NAMALWA (cell line): Measurements from ENCODE around the gene RNF213.
"Not testable (repeated sequence)": the region's sequence is repeated elsewhere in the genome, so short reads cannot be mapped to it uniquely, and the experiment has no call there.

Source experiments
- DNase-seq: peaks from one replicate; pipeline ENCODE4 v3.0.0-alpha.2; 2015; ENCODE audit warnings: low spot score

The RNF213 gene

DNA sequence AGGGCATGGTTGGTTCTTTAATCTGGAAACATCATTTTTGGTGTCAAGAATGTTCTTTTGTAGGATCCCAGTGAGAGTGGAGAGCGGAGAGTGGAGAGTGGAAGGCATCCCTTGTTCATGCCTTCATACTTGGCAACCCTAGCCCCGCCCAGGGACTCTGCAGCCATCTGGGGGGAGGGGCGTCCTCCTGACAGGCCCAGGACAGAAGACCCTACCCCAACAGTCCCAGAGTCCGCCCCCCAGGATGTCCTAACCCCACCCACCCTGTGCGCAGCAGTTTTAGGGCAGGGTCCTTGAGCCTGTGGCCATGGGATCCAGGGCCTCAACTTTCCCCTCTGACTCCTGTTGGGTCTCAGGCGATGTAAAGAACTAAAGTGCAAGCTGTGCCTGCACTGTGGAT is 36.0 kb upstream of the RNF213 start:
- DNase-seq = no peak

GRCh38 chr17:80225230-80225629 is 35.4 kb upstream of the RNF213 start:
- DNase-seq = no peak

GRCh38 chr17:80227156-80227555 is 33.5 kb upstream of the RNF213 start:
- no peak for DNase-seq

GRCh38 chr17:80227666-80228065 is 33.0 kb upstream of the RNF213 start:
- DNase-seq = no peak

DNA sequence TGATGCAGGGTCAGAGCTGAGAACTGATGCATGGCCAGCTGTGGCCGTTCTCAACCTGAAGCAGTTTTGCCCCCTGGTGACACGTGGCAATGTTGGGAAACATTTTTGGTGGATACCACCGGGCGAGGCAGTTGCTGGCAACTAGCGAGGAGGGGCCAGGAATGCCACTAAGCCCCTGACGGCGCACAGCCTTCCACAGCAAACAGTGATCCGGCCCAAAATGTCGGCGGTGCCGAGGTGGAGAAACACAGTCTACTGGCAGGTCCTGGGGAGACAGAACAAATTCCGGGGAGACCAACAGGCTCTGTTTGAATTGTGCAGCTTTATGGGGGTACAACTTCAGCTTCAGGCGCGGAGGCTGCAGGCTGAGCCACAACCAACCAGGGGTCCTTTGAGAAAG is 32.2 kb upstream of the RNF213 start:
- no peak for DNase-seq

DNA sequence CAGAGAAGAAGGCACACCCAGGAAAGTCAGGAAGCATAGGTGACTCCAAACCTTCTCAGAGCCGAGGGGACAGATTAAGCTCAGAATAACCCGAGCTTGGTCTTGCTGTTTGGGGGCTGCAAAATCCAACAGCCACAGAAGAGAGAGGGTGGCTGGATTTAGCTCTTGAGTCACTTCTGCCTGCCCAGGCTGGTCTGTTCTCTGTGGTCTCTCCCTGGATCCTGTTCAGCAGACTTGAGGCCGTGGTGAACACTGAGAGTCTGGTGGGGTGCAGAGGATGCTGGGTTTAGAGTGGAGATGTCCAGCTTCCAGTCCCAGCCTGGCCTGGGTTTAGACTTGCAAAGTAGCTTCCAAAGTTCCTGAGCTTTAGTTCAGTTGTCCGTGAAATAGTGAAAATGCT is 31.6 kb upstream of the RNF213 start:
- no peak for DNase-seq

DNA sequence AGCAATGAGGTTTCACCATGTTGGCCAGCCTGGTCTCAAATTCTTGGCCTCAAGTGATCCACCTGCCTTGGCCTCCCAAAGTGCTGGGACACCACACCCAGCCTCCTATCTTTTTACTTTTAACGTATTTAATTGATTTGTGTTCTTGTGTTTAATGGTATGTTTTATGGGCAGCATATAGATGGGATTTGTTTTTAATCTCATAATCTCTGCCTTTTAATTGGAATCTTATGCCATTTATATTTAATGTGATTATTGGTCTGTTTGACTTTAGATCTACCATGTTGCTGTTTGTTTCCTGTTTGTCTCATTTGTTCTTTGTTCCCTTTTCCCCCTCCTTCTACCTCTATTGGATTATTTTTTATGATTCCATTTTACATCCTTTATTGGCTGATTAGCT is 28.2 kb upstream of the RNF213 start:
- DNase-seq = no peak

DNA sequence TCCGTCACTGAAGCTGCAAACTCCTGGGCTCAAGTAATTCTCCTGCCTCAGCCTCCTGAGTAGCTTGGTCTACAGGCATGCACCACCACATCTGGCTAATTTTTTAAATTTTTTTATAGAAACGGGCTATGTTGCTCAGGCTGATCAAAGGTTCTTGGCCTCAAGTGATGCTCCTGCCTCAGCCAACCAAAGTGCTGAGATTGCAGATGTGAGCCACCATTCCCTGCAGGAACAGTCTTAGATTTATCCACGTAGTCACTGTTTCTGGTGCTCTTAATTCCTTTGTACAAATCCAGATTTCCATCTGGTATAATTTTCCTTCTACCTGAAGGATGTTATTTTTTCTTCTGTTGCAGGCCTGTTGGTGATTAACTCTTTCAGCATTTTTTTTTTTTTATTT is 27.4 kb upstream of the RNF213 start:
- DNase-seq = no peak

- DNase-seq = no peak
Observed at GRCh38 chr17:80236911-80237310, 23.7 kb upstream of the RNF213 start.

DNA sequence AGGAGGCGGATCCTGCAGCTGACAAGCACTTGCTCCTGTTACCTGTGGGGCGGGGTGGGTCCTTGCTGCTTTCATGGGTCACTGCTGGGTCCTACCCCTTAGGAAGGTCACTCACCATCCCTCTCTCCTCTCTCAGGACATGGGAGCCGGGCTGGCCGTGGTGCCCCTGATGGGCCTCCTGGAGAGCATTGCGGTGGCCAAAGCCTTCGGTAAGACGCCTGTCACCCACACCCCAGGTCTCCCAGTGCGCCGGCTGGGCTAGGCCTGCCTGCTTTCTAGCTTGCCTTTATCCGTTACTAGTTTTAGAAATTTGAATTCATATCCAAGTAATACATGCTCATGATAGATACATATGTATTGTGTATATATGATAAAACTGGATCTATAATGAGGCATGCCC is 23.3 kb upstream of the RNF213 start:
- DNase-seq = no peak

- DNase-seq = no peak
Observed at GRCh38 chr17:80242505-80242904, 18.1 kb upstream of the RNF213 start.

DNA sequence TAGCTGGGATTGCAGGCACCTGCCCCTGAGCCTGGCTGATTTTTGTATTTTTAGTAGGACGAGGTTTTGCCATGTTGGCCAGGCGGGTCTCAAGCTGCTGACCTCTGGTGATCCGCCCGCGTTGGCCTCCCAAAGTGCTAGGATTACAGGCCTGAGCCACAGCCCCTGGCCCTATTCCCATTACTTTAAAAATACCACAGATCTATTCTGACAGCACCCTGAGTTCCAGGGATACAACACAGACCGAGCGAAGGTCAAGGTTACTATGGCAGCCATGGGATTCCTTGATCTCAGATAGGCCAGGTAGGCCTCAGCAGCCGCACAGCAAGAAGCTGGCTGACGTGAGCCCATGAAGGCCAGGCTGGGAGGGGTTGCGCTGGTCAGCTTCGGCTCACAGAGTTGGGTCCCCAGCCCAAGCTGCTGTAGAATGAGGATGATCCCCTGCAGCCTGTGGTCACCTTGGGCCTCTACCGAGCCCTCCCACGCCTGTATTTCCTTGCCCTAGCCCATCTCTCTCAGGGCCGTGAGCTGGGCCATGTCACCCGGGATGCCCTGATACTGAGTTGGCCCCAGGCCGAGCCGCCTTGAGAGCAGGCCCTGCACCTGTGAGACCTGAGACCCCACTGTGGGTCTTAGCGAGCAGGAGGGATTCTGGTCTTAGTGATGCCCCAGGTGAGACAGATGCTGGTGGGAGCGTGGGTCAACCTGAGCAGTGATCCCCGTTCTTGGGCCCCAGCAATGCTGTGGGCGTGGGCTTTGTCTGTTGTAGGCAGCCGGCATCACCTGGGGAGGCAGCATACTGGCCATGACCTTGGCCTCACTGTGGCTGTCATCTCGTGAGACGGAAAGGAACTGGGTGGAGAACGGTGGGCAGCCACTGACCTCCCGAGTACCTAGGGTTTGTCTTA is 16.9 kb upstream of the RNF213 start:
- no peak for DNase-seq

DNA sequence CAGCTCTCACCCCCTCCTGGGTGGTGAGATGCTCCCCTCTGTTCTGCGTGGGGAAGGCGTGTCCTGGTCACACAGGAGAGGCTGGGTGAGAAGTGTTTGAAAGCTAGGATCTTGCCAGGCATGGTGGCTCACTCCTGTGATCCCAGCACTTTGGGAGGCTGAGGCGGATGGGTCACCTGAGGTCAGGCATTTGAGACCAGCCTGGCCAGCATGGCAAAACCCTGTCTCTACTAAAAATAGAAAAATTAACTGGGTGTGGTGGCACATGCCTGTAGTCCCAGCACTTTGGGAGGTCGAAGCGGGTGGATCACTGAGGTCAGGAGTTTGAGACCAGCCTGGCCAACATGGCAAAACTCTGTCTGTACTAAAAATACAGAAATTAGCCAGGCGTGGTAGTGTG is 16.2 kb upstream of the RNF213 start:
- not testable (repeated sequence) for DNase-seq

GRCh38 chr17:80244871-80245509 is 15.7 kb upstream of the RNF213 start:
- DNase-seq = no peak

GRCh38 chr17:80245566-80246265 is 14.9 kb upstream of the RNF213 start:
- no peak for DNase-seq

- DNase-seq = no peak
Observed at GRCh38 chr17:80246266-80246681, 14.4 kb upstream of the RNF213 start.

DNA sequence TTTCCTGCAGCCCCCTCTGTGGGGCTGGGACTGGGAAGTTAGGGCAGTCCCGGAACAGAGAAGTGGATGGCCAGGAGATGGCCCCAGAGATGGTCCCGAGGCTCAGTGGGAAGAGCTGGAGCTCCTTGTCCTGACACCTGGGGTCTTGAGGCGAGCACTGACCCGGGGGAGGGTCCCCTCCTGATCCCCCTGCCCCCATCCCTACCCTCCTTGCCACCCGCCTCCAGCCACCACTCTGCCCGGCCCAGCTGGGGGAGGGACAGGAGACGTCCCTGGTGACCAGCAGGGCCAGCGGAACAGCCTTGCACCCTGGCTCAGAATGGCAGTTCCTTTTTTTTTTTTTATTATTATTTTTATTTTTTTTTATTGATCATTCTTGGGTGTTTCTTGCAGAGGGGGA is 13.9 kb upstream of the RNF213 start:
- no peak for DNase-seq

DNA sequence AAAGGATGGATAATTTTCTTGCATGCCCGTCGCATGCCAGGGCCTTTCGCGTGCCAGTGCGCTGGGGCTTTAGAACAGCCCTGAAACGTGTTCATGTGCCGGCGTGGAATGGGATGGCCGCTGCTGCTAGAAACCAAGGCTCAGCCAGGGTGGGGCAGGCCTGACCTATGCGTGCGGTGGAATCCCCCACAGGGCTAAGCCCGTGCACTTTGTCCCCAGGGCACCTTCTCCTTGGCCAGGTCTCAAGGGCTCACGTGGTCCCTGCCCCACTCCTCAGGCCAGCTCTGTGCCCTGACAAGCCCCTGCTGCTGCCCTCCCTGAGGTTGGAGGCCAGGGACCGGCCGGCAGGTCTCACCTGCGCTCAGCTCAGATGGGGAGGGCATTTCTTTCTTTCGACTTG is 13.1 kb upstream of the RNF213 start:
- DNase-seq = no peak

DNA sequence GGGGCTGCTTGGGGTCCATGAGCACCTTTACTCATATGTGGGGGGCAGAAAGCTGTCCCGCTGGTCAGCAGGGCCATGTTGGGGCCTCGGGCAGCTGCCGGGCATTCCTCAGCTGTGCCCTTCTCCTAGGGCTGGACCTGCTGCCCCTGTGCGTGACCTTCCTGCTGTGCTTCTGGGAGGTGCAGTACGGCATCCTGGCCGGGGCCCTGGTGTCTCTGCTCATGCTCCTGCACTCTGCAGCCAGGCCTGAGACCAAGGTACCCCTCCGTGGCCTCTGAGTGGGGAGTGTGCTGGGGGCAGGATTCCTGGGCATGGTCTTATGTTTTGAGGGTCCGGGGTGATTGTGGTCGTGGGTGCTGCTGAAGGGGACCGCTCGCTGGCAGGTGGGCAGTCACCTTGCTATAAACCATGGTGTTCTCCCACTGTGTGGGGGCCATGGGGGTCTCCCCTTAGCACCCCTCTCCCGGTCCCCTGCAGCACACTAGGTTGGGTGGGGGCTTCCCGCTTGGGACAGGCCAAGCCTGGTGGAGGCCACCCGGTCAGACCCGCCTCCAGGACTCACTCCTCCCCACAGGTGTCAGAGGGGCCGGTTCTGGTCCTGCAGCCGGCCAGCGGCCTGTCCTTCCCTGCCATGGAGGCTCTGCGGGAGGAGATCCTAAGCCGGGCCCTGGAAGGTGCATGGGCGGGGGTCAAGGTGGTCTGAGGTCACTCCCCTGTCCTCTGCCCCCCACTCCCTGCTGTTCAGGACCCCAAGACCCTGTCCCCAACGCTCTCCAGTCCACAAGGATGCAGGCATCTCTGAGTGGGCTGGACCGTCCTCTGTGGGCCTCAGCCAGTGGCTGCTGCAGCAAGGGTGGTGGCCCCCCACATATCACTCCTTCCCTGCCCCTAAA is 12.4 kb upstream of the RNF213 start:
- no peak for DNase-seq

DNA sequence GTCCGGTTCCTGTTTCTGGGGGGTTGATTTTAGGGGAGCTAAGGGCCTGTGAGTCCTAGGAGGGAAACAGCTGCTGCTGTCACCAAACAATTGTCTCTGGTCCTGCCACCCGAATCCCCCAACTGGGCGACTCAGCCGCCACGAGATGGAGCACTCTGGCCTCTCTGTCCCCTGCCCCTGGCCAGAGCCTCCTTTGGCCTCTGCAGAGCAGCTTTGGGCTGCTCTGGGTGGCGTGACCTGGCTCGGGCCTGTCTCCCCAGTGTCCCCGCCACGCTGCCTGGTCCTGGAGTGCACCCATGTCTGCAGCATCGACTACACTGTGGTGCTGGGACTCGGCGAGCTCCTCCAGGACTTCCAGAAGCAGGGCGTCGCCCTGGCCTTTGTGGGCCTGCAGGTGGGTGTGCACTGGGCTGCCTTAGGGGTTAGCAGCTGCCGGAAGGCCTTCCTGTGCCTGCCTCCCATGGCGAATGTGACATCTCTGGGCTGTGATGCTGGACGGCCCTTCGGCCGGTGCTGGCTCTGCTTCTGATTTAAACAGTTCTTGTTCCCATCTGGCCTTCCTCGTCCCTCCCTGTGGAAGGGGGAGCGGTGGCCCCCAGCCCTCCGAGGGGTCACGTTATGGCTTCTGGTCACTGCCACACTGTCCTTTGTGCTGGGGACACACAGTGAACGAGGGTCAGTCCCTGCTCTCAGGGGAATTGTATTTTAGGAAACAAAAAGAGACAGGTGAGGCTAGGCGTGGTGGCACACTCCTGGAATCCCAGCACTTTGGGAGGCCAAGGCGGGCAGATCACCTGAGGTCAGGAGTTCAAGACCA is 11.6 kb upstream of the RNF213 start:
- DNase-seq = no peak

GRCh38 chr17:80251966-80252365 is 8.7 kb upstream of the RNF213 start:
- no peak for DNase-seq
